Parathyroid adenoma (tissue), 2 donors: ENCODE results near the gene NSF.
"Not testable (repeated sequence)": the region's sequence is repeated elsewhere in the genome, so short reads cannot be mapped to it uniquely, and the experiment has no call there.

Source experiments
- H2AFZ ChIP-seq: fragments of 300-600 bp; sonication (generic); one replicate; pipeline ENCODE4 v1.7.0; 2017; ENCODE audit warnings: antibody characterized with exemption, mild to moderate bottlenecking
- H3K27ac ChIP-seq: fragments of 300-600 bp; sonication (generic); one replicate; pipeline ENCODE4 v1.7.0; 2017
- H3K27me3 ChIP-seq: fragments of 300-600 bp; sonication (generic); one replicate; pipeline ENCODE4 v1.7.0; 2017; ENCODE audit warnings: low read length; ENCODE audit not compliant: control insufficient read depth, insufficient read depth
- H3K36me3 ChIP-seq: fragments of 300-600 bp; sonication (generic); one replicate; pipeline ENCODE4 v1.7.0; 2017; ENCODE audit warnings: low read length; ENCODE audit not compliant: control insufficient read depth, insufficient read depth
- H3K4me1 ChIP-seq: fragments of 300-600 bp; sonication (generic); one replicate; pipeline ENCODE4 v1.7.0; 2017; ENCODE audit warnings: control low read depth
- H3K4me2 ChIP-seq: fragments of 300-600 bp; sonication (generic); one replicate; pipeline ENCODE4 v1.7.0; 2017; ENCODE audit warnings: low read length
- H3K4me3 ChIP-seq: fragments of 300-600 bp; sonication (generic); one replicate; pipeline ENCODE4 v1.7.0; 2017; ENCODE audit warnings: low read depth, low read length
- H3K79me2 ChIP-seq: fragments of 300-600 bp; sonication (generic); one replicate; pipeline ENCODE4 v1.7.0; 2017; ENCODE audit warnings: control low read depth
- H3K9ac ChIP-seq: fragments of 300-600 bp; sonication (generic); one replicate; pipeline ENCODE4 v1.7.0; 2017; ENCODE audit warnings: mild to moderate bottlenecking
- H3K9me3 ChIP-seq: fragments of 300-600 bp; sonication (generic); one replicate; pipeline ENCODE4 v1.7.0; 2017; ENCODE audit warnings: low read length; ENCODE audit not compliant: control insufficient read depth
- TF ChIP-seq, protein P1 (sequence below): fragments of 300-600 bp; sonication (generic); IDR thresholded peaks from one replicate; pipeline ENCODE4 v1.7.0; 2017; ENCODE audit warnings: antibody characterized with exemption, mild to moderate bottlenecking
- donor health status: primary hyperparathyroidism.

NSF gene

DNA sequence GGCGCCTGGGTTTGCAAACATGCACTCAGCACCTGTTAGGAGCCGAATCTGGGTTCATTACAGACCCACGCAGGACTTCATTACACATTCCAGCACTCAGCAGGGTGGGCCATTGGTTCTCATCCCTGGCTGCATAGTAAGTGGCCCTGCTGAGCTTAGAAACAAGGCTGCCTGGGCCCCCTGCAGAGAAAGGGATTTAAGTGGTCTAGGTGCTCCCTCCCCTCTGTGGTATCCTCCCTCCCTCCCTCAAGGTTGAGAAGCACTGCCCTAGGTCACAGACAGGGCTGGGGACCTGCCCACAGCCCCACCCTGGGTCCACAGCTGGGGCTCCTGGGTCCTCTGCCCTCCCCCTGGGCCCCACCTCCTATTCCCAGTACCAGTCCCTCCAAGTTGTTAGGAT lies 199.7 kb downstream of the NSF start:
- no peaks in the 10 kb centered on the region for H3K4me1 ChIP-seq
- TF ChIP-seq, protein P1, sequence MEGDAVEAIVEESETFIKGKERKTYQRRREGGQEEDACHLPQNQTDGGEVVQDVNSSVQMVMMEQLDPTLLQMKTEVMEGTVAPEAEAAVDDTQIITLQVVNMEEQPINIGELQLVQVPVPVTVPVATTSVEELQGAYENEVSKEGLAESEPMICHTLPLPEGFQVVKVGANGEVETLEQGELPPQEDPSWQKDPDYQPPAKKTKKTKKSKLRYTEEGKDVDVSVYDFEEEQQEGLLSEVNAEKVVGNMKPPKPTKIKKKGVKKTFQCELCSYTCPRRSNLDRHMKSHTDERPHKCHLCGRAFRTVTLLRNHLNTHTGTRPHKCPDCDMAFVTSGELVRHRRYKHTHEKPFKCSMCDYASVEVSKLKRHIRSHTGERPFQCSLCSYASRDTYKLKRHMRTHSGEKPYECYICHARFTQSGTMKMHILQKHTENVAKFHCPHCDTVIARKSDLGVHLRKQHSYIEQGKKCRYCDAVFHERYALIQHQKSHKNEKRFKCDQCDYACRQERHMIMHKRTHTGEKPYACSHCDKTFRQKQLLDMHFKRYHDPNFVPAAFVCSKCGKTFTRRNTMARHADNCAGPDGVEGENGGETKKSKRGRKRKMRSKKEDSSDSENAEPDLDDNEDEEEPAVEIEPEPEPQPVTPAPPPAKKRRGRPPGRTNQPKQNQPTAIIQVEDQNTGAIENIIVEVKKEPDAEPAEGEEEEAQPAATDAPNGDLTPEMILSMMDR = no peak

DNA sequence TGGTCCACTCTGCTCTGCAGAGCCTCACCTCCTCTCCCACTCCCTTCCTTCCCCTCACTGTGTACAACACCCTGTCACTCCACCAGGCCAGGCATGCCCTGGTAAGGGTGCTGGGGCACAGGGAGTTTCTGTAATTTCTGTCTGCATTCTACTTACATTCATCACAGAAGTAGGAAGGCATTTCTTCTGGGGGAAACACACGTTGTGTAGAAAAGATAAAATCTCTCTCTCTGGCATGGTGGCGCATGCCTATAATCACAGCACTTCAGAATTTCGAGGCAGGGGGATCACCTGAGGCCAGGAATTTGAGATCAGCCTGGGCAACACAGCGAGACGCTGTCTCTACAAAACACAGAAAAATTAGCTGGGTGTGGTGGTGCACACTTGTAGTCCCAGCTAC lies 201.1 kb downstream of the NSF start:
- no peak overlapping the region for H3K4me2 ChIP-seq
- H3K36me3 ChIP-seq = no peaks in the 10 kb centered on the region
- no peak overlapping the region for H2AFZ ChIP-seq
- H3K27me3 ChIP-seq = no peaks in the 10 kb centered on the region
- H3K79me2 ChIP-seq = no peaks in the 10 kb centered on the region
- no peak overlapping the region for H3K9ac ChIP-seq
- H3K4me3 ChIP-seq = no peak overlapping the region
- TF ChIP-seq, protein P1 = no peak
- H3K9me3 ChIP-seq = no peaks in the 10 kb centered on the region
- no peak overlapping the region for H3K27ac ChIP-seq
- no peaks in the 10 kb centered on the region for H3K4me1 ChIP-seq

More for the DNA sequence above, 199.7 kb downstream of the NSF start:
- no peak overlapping the region for H3K9ac ChIP-seq
- H3K27me3 ChIP-seq = no peaks in the 10 kb centered on the region
- no peak overlapping the region for H3K4me2 ChIP-seq
- no peaks in the 10 kb centered on the region for H3K36me3 ChIP-seq
- H2AFZ ChIP-seq = no peak overlapping the region
- no peaks in the 10 kb centered on the region for H3K79me2 ChIP-seq
- no peaks in the 10 kb centered on the region for H3K9me3 ChIP-seq
- no peak overlapping the region for H3K4me3 ChIP-seq
- no peak overlapping the region for H3K27ac ChIP-seq

DNA sequence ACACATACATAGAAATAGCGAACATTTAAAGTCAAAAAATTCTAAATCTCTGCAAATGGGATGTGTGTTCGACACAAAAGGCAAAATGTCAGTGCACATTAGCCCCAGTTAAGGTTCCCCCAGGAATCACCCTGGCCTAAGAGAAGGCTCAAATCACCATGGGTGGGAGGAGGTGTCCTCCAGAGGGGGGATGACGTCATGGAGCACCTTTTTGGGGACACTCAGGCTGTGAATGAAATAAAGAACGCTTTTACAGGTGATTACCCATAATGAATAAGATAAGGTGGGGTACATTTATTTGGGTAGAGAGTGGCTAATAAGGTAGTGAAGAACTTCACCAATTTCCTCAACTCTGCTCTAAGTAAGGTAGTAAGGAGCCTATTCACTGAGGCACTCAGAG lies 201.6 kb downstream of the NSF start:
- H3K9me3 ChIP-seq = no peaks in the 10 kb centered on the region
- TF ChIP-seq, protein P1 = no peak
- H3K79me2 ChIP-seq = no peaks in the 10 kb centered on the region
- no peak overlapping the region for H3K9ac ChIP-seq
- no peak overlapping the region for H2AFZ ChIP-seq
- H3K27me3 ChIP-seq = no peaks in the 10 kb centered on the region
- H3K4me2 ChIP-seq = no peak overlapping the region
- no peaks in the 10 kb centered on the region for H3K36me3 ChIP-seq
- no peak overlapping the region for H3K4me3 ChIP-seq
- H3K4me1 ChIP-seq = no peaks in the 10 kb centered on the region
- H3K27ac ChIP-seq = no peak overlapping the region

DNA sequence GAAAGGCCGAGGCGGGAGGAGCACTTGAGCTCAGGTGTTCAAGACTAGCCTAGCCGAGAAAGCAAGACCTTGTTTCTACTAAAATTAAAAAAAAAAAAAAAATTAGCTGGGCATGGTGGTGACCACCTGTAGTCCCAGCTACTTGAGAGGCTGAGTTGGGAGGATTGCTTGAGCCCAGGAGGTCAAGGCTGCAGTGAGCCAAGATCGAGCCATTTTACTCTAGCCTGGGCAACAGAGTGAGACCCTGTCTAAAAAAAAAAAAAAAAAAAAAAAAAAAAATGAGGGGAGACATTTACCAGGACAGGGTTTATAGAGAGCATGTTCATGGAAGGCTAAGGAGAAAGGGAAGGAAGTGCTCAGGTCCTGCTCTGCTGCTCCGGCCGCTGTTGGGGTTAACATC lies 202.6 kb downstream of the NSF start:
- H3K9ac ChIP-seq, H3K4me3 ChIP-seq, H3K27ac ChIP-seq, H2AFZ ChIP-seq, H3K4me2 ChIP-seq, H3K79me2 ChIP-seq, H3K9me3 ChIP-seq, H3K36me3 ChIP-seq, H3K4me1 ChIP-seq, H3K27me3 ChIP-seq: not testable (repeated sequence)

DNA sequence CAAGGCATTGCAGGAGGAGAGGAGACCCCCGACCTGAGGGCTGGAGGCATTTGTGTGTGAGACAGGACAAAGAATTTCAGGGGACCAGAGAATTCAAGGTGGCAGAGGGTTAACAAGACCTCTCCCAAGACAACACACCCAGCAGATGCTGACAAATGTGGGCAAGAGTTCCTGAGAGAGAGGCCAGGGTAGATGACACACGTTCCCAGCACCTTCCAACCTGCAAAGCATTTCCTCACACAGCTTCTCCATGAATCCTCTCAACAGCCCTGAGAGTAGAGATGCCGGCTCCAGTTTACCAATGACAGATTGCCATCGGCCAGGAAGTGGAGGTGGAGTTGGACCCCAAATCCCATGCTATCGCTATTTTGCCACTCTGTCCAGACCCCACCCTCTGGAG lies 203.1 kb downstream of the NSF start:
- no peaks in the 10 kb centered on the region for H3K9me3 ChIP-seq
- H3K79me2 ChIP-seq = no peaks in the 10 kb centered on the region
- no peak overlapping the region for H3K4me2 ChIP-seq
- H3K9ac ChIP-seq = no peak overlapping the region
- no peak overlapping the region for H3K27ac ChIP-seq
- H3K4me3 ChIP-seq = no peak overlapping the region
- TF ChIP-seq, protein P1 = no peak
- H3K36me3 ChIP-seq = no peaks in the 10 kb centered on the region
- H3K27me3 ChIP-seq = no peaks in the 10 kb centered on the region
- H3K4me1 ChIP-seq = no peaks in the 10 kb centered on the region
- H2AFZ ChIP-seq = no peak overlapping the region
